HG02973 (cell line): ENCODE results near the gene ZNF362.

ENCODE experiments used
- ATAC-seq: cut with Tn5 transposase; IDR thresholded peaks from one replicate; pipeline ENCODE4 v1.9.1; 2021; ENCODE audit warnings: moderate library complexity; ENCODE audit not compliant: unreplicated experiment

ZNF362 gene

DNA sequence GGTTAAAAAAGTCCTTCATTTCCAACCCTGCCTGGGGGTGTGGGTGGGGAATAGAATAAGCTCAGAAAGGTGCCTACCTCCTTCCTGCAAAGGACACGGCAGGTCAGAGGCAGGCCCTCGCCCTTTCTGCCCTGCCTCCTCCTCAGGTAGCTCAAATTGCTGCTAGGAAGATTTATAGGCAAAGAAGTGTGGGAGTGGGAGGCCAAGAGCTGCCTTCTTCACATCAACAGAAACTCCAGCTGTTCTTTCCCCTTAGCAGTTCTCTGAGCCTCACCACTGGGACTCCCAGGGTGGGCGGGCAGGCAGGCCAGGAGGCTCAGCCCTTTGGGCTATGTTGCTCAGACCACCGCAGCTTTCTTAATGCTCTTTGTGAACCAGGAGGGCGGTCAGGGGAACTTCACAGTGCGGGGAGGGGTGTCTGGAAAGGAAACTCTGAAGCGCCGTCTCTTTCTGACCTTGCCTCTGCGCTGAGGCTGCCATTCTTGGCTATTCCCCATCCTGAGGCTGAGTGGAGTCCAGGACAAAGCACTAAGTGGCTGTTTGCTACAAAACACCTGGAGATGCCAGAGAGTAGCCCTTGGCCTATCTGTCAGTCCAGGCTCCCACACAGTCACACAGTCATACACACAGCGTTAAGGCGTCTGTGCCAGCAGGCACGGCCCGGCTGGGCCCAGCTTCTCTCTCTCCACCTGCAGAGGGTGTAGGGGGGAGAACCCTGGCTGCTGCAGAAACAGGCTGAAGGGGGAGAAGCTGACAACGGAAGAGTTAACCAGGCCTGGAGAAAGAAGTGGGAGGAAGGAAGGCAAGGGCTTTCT is 67.6 kb downstream of the ZNF362 start:
- no peak for ATAC-seq

- ATAC-seq: no peak
These were observed 68.6 kb downstream of the ZNF362 start for GRCh38 chr1:33324677-33325575.

DNA sequence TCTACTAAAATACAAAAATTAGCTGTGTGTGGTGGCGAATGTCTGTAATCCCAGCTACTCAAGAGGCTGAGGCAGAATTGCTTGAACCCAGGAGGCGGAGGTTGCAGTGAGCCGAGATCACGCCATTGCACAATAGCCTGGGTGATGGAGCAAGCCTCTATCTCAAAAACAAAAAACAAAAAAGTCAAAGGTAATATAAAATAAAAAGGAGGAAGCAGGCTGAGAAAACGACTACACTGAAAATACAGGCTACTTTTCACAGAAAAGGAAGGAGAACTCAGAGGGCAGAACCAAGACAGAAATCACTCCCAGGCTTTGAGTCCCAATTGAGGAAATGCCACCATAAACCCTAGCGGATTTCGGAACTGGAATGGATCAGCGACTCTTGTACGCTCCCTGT is 70.5 kb downstream of the ZNF362 start:
- no peak for ATAC-seq

GRCh38 chr1:33327587-33328325 is 71.5 kb downstream of the ZNF362 start:
- ATAC-seq: no peak

DNA sequence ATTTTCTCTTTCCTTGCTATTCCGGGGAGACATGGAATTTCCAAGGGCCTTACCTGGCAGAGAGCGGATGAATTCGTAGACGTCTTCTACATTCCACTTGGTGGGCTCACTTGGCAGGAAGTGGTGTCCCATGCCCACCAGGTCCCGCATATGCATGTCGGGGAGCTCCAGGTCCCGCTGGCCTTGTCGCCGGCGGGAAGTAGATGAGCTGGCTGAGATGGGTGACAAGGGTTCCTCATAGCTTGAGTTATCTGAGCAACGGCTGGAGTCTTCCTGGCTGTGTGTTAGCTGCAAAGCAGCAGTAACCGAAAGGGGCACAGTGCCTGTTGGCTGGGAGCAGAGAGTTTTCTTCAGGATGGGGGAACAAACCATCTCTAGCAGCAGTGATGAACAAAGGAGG is 72.5 kb downstream of the ZNF362 start:
- ATAC-seq: no peak

DNA sequence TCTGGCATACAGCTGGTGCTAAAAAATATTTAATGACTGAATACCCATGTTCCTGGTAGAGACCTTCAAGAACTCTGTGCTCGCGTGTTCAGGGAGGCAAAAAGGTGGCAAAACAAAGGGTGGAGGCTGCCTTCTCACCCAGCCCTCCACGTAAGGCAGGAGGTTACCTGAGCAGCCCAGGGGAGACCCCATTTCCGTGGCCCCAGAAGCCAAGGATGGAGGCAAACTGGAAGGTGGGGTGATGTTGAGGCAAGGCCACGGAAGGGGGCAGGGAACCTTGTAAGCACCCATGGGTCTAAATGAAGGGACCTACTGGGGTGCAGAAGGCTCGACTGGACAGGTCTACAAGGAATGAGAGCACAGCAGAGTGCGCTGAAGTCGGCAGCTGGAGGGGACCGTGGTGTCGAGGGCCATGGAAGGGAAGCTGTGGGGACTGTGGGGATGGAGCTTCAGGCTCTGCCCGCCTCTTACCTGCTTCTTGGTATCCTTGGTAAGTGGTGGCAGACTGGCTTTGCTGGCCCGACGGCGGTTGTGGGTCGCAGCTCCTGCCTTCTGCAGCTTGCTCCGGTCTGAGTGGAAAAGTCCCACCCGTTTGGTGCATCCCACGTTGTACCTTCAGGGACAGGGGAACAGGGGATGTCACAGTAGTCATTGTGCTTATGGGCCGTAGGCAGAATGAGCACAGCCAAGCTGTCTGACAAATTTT is 73.5 kb downstream of the ZNF362 start:
- no peak for ATAC-seq

DNA sequence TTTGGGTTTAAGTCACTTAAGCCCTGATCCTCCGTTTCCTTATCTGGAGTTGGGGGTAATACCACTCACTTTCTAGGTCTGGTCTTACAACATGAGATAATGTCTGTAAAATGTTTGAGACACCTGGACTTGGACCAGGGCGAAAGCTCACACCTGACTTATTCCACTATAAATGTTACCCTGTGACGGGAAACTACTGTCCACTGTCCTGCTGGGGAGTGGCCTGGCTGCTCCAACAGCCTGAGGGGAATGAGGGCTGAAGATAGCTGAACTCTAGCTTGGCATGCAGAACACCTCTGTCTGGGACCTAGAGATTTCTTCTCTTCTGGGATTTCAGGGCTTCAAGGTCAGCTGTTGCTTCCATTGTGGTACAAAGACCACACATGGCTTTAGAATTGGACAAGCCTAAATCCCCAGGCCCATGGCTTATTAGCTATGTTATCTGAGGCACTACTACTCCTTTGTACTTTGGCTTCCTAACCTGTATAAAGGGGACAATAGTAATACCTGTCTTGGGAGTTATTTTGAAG is 74.1 kb downstream of the ZNF362 start:
- ATAC-seq: no peak

DNA sequence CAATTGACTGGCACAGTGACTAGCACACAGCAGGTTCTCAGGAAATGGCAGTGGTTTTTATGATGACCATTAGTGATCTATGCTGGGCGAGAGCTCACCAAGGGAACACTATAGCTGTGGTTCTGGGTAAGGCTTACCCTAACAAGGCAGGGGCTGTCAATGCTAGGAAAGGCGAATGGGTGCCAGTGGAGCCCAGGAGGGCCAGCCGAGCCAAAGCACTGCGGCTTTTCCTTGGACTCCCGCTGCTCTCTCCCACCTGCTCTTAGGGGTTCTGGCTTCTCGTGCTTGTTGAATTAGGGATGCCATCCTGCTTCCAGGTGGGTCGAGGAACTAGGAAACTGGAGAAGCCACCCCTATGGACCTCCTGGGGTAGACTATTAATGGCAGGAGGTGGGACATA is 74.6 kb downstream of the ZNF362 start:
- no peak for ATAC-seq

GRCh38 chr1:33331444-33332356 is 75.4 kb downstream of the ZNF362 start:
- no peak for ATAC-seq

DNA sequence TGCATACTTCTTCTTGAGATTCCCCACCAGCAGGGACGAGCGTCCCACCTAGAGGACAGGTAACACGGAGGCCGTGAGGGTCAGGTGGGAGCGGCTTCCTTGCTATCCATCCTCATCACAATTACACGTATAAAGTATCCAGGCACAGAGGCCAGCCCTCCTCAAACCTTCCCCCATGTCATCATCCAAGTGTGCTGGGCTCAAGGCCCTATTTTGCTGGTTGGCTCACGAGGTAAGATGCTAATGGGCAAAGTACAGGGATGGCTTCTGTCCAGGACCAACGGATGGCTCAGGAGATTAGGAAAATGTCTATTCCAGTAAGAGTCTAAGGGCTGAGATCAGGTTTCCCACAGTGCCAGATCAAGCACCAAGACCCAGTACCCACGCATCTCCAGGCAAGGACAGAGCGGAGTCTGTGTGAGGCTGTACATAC is 76.1 kb downstream of the ZNF362 start:
- no peak for ATAC-seq

GRCh38 chr1:33332881-33333280 is 76.6 kb downstream of the ZNF362 start:
- ATAC-seq: no peak

- no peak for ATAC-seq
These were observed 77.8 kb downstream of the ZNF362 start for GRCh38 chr1:33334081-33334552.

DNA sequence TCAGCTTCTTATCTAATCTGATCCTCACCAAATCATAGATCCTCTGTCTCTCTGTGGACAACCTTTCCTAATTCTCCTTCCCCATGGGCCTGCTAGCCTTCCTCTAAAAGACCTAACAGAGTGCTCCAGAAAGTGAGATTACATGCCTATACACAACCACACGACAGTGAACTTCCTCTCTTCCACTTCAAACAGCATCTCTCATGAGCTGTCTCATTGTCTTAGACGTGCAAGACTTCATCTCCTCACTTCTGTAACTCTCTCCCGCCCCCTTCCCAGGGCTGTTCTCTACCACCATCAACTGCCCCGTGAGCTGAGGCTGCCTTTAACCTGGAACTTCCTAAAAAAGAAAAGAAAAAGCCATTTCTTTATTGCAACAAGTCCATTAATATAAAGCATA is 78.7 kb downstream of the ZNF362 start:
- ATAC-seq: no peak

DNA sequence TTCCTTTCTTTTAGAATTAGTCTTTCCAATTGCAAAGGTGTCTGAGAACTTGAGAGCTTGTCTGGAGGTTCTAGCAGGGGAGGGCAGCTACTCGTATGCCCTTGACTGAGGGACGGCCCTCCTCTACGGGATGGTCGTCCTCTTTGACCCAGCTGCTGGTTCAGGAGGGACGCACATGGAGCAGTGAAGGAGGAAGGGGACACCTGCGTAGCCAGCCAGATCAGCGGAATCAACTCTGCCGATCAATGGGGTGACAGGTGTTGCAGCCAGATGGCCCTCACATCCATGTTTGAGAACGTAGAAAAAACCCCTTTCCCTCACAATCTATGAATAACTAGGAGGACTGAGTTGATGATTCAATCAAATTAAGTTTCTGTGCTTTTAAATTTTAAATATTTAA is 80.3 kb downstream of the ZNF362 start:
- ATAC-seq: no peak

GRCh38 chr1:33337441-33337840 is 81.1 kb downstream of the ZNF362 start:
- no peak for ATAC-seq

- ATAC-seq: no peak
These were observed 81.8 kb downstream of the ZNF362 start for GRCh38 chr1:33338048-33338439.

GRCh38 chr1:33338440-33339211 is 82.3 kb downstream of the ZNF362 start:
- ATAC-seq: no peak

GRCh38 chr1:33339413-33339812 is 83.1 kb downstream of the ZNF362 start:
- ATAC-seq: no peak

DNA sequence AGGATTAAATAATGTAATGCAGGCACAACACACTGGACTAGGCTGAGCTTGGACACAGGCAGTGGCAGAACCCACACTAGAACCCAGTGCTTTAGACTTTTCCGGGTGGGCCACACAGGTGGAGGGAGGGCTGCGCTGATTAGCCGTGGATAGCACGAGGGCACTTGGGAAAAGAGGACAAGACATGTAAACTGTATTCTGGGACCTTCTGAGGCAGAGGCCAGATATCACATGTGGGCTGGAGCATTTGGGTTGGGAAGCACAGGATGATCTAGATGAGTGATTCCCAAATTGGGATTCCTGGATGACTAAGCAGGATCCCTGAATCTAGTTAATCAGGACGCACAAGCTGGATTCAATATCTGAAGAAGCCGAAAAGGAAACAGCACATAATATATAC is 84.9 kb downstream of the ZNF362 start:
- ATAC-seq: no peak
